ENCODE data around the gene NSF. TPM values are rescaled to one million over a fixed set of nuclear protein-coding genes. Genes with fewer than 3 reads are reported as not detected.
"Not testable (repeated sequence)": the region's sequence is repeated elsewhere in the genome, so short reads cannot be mapped to it uniquely, and the experiment has no call there.

NSF gene
- total RNA-seq, 2 experiments from 2014 or later: 35.3 to 42.5 TPM

DNA sequence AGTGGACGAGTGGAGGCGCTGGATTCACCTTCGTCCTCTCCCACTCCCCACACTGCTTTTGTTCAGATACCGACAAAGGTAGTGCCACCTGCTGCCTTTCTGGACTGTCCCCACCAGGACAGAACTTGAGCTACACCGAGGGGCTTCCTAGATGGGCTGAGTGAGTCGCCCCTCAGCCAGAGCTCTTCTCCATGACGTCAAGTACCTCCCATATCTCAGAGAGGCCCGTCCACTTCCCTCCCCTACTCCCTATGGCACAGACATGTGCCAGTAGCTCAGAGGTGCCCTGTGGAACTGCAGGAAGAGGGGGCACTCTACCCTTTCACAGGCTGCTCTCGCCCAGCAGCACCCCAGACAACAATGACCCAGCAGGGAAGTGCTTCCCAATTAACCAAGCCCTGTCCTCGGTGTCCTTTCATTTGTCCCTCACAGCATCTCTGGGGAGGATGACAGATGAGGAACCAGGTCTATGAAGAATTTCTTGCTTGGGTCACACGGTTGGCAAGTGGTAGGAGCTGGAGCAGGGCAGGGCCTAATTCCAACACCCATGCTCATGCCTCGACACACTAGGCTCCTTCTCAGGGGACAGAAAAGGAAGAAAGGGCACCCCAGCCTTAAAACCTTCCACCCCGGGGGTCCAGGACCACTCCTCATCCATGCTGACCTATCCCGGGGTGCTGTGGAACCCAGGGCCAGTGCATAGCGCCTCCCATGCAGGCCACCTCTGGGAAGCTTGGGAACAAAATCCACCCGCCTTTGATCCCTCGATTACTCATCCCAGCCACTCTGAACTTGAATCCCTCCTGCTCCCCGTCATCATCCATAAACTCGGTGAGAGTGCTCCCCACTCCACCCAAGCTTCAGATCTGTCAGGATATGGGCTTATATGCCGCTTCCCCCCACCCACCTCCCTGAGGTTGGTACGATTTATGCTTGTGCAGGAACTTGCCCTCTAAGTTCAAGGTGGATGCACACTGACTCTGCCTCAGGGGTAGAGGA is 176.3 kb downstream of the NSF start:
- Histone ChIP-seq H3K27ac (ENCODE audit: low read depth, low read length, poor library complexity, severe bottlenecking) (no peak overlapping the region), H3K36me3 (ENCODE audit: insufficient read depth, low read length) (no peaks in the 10 kb centered on the region), H3K4me1 (ENCODE audit: insufficient read depth, low read length, poor library complexity, severe bottlenecking) (peaks cover 14% of the 10 kb centered on the region), H3K9me3 (ENCODE audit: low read length) (no peaks in the 10 kb centered on the region), H3K9me2 (ENCODE audit: insufficient read depth, low read length) (no peaks in the 10 kb centered on the region), H3K4me3 (ENCODE audit: low read depth, low read length, poor library complexity, severe bottlenecking) (no peak overlapping the region), H3K4me2 (ENCODE audit: low read length) (no peak overlapping the region), H2AFZ (ENCODE audit: low read length) (no peak overlapping the region), H3K79me2 (ENCODE audit: insufficient read depth, low read depth, low read length) (no peaks in the 10 kb centered on the region), H4K20me1 (ENCODE audit: insufficient read depth, low read length) (no peaks in the 10 kb centered on the region)
- ChIA-PET CTCF (ENCODE audit: unreplicated experiment) (no interaction called here), POLR2A (interaction anchor here (1.1 kb wide), 1 partner anchor 16 kb away, joined by 3 read pairs; no protein-coding TSS in a partner anchor)
- intact Hi-C loops (cut with micrococcal nuclease; ENCODE audit: unreplicated experiment): no loop called here
- no TSS peak for BruUV-seq (replicated peaks)
- no peak for DNase-seq (ENCODE audit: low spot score)
- TF ChIP-seq CTCF (conservative IDR thresholded peaks at IDR 0.05; ENCODE audit: low read length) (no peak), EZH2phosphoT487 (IDR thresholded peaks at IDR 0.05; ENCODE audit: borderline replicate concordance, low read depth, low read length) (no peak)

- no peaks in the 10 kb centered on the region for H3K9me3 ChIP-seq (ENCODE audit: low read length)
- TF ChIP-seq CTCF (conservative IDR thresholded peaks at IDR 0.05; ENCODE audit: low read length) (no peak), EZH2phosphoT487 (IDR thresholded peaks at IDR 0.05; ENCODE audit: borderline replicate concordance, low read depth, low read length) (no peak)
- peaks cover 30% of the 10 kb centered on the region for H3K4me1 ChIP-seq (ENCODE audit: insufficient read depth, low read length, poor library complexity, severe bottlenecking)
- no peaks in the 10 kb centered on the region for H4K20me1 ChIP-seq (ENCODE audit: insufficient read depth, low read length)
- ChIA-PET CTCF (ENCODE audit: unreplicated experiment) (no interaction called here), POLR2A (no interaction called here)
- H3K36me3 ChIP-seq (ENCODE audit: insufficient read depth, low read length): no peaks in the 10 kb centered on the region
- no peaks in the 10 kb centered on the region for H3K79me2 ChIP-seq (ENCODE audit: insufficient read depth, low read depth, low read length)
- intact Hi-C loops (cut with micrococcal nuclease; ENCODE audit: unreplicated experiment): no loop called here
- H3K4me3 ChIP-seq (ENCODE audit: low read depth, low read length, poor library complexity, severe bottlenecking): no peak overlapping the region
- H3K27ac ChIP-seq (ENCODE audit: low read depth, low read length, poor library complexity, severe bottlenecking): no peak overlapping the region
- H2AFZ ChIP-seq (ENCODE audit: low read length): no peak overlapping the region
- no peaks in the 10 kb centered on the region for H3K9me2 ChIP-seq (ENCODE audit: insufficient read depth, low read length)
- no peak for DNase-seq (ENCODE audit: low spot score)
- no peak overlapping the region for H3K4me2 ChIP-seq (ENCODE audit: low read length)
- no TSS peak for BruUV-seq (replicated peaks)
Observed at GRCh38 chr17:46768540-46768870, 178.0 kb downstream of the NSF start.

GRCh38 chr17:46768896-46769295 is 178.4 kb downstream of the NSF start:
- H3K4me3 ChIP-seq (ENCODE audit: low read depth, low read length, poor library complexity, severe bottlenecking); H4K20me1 ChIP-seq (ENCODE audit: insufficient read depth, low read length); H3K79me2 ChIP-seq (ENCODE audit: insufficient read depth, low read depth, low read length); DNase-seq (ENCODE audit: low spot score); CTCF ChIA-PET (ENCODE audit: unreplicated experiment); H2AFZ ChIP-seq (ENCODE audit: low read length); BruUV-seq (replicated peaks); H3K9me3 ChIP-seq (ENCODE audit: low read length); H3K36me3 ChIP-seq (ENCODE audit: insufficient read depth, low read length); H3K4me2 ChIP-seq (ENCODE audit: low read length); POLR2A ChIA-PET; intact Hi-C loops (cut with micrococcal nuclease; ENCODE audit: unreplicated experiment); H3K27ac ChIP-seq (ENCODE audit: low read depth, low read length, poor library complexity, severe bottlenecking); H3K9me2 ChIP-seq (ENCODE audit: insufficient read depth, low read length): not testable (repeated sequence)
- peaks cover 30% of the 10 kb centered on the region for H3K4me1 ChIP-seq (ENCODE audit: insufficient read depth, low read length, poor library complexity, severe bottlenecking)
